Sigmoid colon (tissue), 7 donors: ENCODE data around the gene KIF2B. TPM values are rescaled to one million over a fixed set of nuclear protein-coding genes. Genes with fewer than 3 reads are reported as not detected.

Experiments
- DNase-seq: peaks from one replicate; pipeline ENCODE4 v3.0.0-alpha.2; 2019
- H3K27ac ChIP-seq, 4 donors: fragments of 200-600 bp; sonication (generic); one replicate each; pipeline ENCODE4 v1.5.1; 2016 to 2019; ENCODE audit warnings: mild to moderate bottlenecking in 1 of 4
- H3K27me3 ChIP-seq, 3 donors: fragments of 200-600 bp; sonication (generic); one replicate each; pipeline ENCODE4 v1.5.1; 2019; ENCODE audit warnings: mild to moderate bottlenecking in 1 of 3
- H3K36me3 ChIP-seq, 4 donors: fragments of 200-600 bp; sonication (generic); one replicate each; pipeline ENCODE4 v1.5.1; 2016 to 2019
- H3K4me1 ChIP-seq, 4 donors: fragments of 200-600 bp; sonication (generic); one replicate each; pipeline ENCODE4 v1.5.1; 2017 to 2019
- H3K4me3 ChIP-seq, 4 donors: fragments of 200-600 bp; sonication (generic); one replicate each; pipeline ENCODE4 v1.5.1; 2017 to 2019; ENCODE audit warnings: mild to moderate bottlenecking in 2 of 4, moderate library complexity in 1 of 4
- H3K9me3 ChIP-seq, 4 donors: fragments of 200-600 bp in 3 of 4; sonication (generic) in 3 of 4; one replicate each; pipeline versions ENCODE4 v1.5.1 to v1.6.1; 2013 to 2019
- CTCF ChIP-seq, 4 experiments: fragments of 450-650 bp in 3 of 4; fragments of 200-600 bp in 1 of 4; IDR thresholded peaks; one replicate each; pipeline ENCODE4 v1.5.1; 2016 to 2019; ENCODE audit warnings: antibody characterized with exemption in 4 of 4, mild to moderate bottlenecking in 3 of 4, moderate library complexity in 2 of 4
- EP300 ChIP-seq, 4 donors: sonication (generic); formaldehyde crosslinking; IDR thresholded peaks; one replicate each; pipeline ENCODE4 v1.6.1; 2017; ENCODE audit warnings: antibody characterized with exemption in 4 of 4
- POLR2A ChIP-seq, 2 donors: fragments of 450-650 bp; IDR thresholded peaks; one replicate each; pipeline ENCODE4 v1.6.1; 2016; ENCODE audit warnings: antibody characterized with exemption in 2 of 2, mild to moderate bottlenecking in 2 of 2, moderate library complexity in 2 of 2
- POLR2AphosphoS5 ChIP-seq, 4 donors: sonication (generic); formaldehyde crosslinking; IDR thresholded peaks; one replicate each; pipeline ENCODE4 v1.6.1; 2017; ENCODE audit warnings: antibody characterized with exemption in 4 of 4
- WGBS, 2 donors: extraction: QIAGEN DNeasy Blood & Tissue Kit; methylation state at CpG; one replicate each; pipeline ENCODE4 v1.1.7; 2013; 5-methylcytosine and 5-hydroxymethylcytosine counted together
- intact Hi-C: fragments of 100-400 bp; cut with DNase I; formaldehyde crosslinking; loops from one replicate; pipeline ENCODE4 v1.15.1; 2023
- polyA plus RNA-seq, 3 donors: library from polyadenylated mRNA; stranded (reverse); fragments of 200-250 nt; gene quantifications; one replicate each; pipeline ENCODE4 v1.2.3, GENCODE V29; 2013
- total RNA-seq, 4 donors: library from RNA; depleted of rRNA; stranded (reverse); fragments of >200 nt; gene quantifications; one replicate each; pipeline ENCODE4 v1.1.0, GENCODE V29; 2016
- donor health status: healthy with polysubstance abuse.
- donor health status: Bipolar disorder and iron deficiency.
- donor health status: healthy.

The KIF2B gene, protein sequence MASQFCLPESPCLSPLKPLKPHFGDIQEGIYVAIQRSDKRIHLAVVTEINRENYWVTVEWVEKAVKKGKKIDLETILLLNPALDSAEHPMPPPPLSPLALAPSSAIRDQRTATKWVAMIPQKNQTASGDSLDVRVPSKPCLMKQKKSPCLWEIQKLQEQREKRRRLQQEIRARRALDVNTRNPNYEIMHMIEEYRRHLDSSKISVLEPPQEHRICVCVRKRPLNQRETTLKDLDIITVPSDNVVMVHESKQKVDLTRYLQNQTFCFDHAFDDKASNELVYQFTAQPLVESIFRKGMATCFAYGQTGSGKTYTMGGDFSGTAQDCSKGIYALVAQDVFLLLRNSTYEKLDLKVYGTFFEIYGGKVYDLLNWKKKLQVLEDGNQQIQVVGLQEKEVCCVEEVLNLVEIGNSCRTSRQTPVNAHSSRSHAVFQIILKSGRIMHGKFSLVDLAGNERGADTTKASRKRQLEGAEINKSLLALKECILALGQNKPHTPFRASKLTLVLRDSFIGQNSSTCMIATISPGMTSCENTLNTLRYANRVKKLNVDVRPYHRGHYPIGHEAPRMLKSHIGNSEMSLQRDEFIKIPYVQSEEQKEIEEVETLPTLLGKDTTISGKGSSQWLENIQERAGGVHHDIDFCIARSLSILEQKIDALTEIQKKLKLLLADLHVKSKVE
- total RNA-seq (not detected), polyA plus RNA-seq (not detected)

GRCh38 chr17:53822764-53823163 lies at the start of gene KIF2B:
Gene KIF2B, plus strand, starts transcription at chr17:53822927. Its CDS starts 107 bp downstream, at chr17:53823034.
- no peaks in the 10 kb centered on the region for H3K27me3 ChIP-seq
- peaks cover 0 to 6% (median 0%) of the 10 kb centered on the region in 4 donors for H3K9me3 ChIP-seq
- TF ChIP-seq EP300 (IDR thresholded peaks at IDR 0.05): no peak
- TF ChIP-seq CTCF (IDR thresholded peaks at IDR 0.05): no peak
- TF ChIP-seq POLR2AphosphoS5 (IDR thresholded peaks at IDR 0.05): no peak
- TF ChIP-seq POLR2A (IDR thresholded peaks at IDR 0.05): no peak
- WGBS, 2 donors: 87 to 88% methylated on average over 17 of the region's 17 CpGs
- intact Hi-C loops: no loop called here
- H3K4me1 ChIP-seq: no peaks in the 10 kb centered on the region
- H3K36me3 ChIP-seq: no peaks in the 10 kb centered on the region
- H3K27ac ChIP-seq: no peak within 1 kb of the TSS
- H3K4me3 ChIP-seq: no peak within 1 kb of the TSS
- no peak for DNase-seq

DNA sequence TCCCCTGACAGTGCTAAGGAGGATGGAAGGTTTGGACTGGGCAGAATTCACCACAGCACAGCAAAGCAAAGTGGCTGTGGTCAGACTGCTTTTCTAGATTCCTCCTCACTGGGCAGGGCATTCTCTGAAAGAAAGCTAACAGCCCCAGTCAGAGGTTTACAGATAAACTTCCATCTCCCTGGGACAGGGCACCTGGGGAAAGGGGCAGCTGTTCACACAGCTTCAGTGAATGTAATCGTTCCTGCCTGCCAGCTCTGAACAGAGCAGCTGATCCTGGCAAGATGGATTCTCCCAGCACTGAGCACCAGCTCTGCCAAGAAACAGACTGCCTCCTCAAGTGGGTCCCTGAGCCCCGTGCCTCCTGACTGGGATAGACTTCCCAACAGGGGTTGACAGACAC lies 42.4 kb upstream of the KIF2B start:
- DNase-seq: no peak
- Histone ChIP-seq H3K27ac (no peak overlapping the region), H3K9me3 (no peaks in the 10 kb centered on the region), H3K4me1 (no peaks in the 10 kb centered on the region), H3K27me3 (no peaks in the 10 kb centered on the region), H3K4me3 (no peak overlapping the region), H3K36me3 (no peaks in the 10 kb centered on the region)
- TF ChIP-seq EP300 (IDR thresholded peaks at IDR 0.05) (no peak), POLR2A (IDR thresholded peaks at IDR 0.05) (no peak), CTCF (IDR thresholded peaks at IDR 0.05) (no peak), POLR2AphosphoS5 (IDR thresholded peaks at IDR 0.05) (no peak)
- 64 to 79% methylated on average over 2 of the region's 2 CpGs for WGBS, 2 donors
- intact Hi-C loops: no loop called here

GRCh38 chr17:53791551-53791950 lies 31.2 kb upstream of the KIF2B start:
- intact Hi-C loops: no loop called here
- H3K27ac ChIP-seq: no peak overlapping the region
- TF ChIP-seq POLR2AphosphoS5 (IDR thresholded peaks at IDR 0.05): no peak
- no peak for TF ChIP-seq EP300 (IDR thresholded peaks at IDR 0.05)
- TF ChIP-seq POLR2A (IDR thresholded peaks at IDR 0.05): no peak
- TF ChIP-seq CTCF (IDR thresholded peaks at IDR 0.05): no peak
- DNase-seq: no peak
- H3K4me3 ChIP-seq: no peak overlapping the region
- H3K9me3 ChIP-seq: peaks cover 0 to 7% (median 0%) of the 10 kb centered on the region in 4 donors
- H3K4me1 ChIP-seq: no peaks in the 10 kb centered on the region
- WGBS, 2 donors: 87 to 90% methylated on average over 6 of the region's 6 CpGs
- H3K36me3 ChIP-seq: no peaks in the 10 kb centered on the region
- no peaks in the 10 kb centered on the region for H3K27me3 ChIP-seq

- no peak for DNase-seq
- TF ChIP-seq POLR2A (IDR thresholded peaks at IDR 0.05) (no peak), CTCF (IDR thresholded peaks at IDR 0.05) (no peak), POLR2AphosphoS5 (IDR thresholded peaks at IDR 0.05) (no peak), EP300 (IDR thresholded peaks at IDR 0.05) (no peak)
- H3K36me3 ChIP-seq: no peaks in the 10 kb centered on the region
- intact Hi-C loops: no loop called here
- H3K27me3 ChIP-seq: no peaks in the 10 kb centered on the region
- H3K9me3 ChIP-seq: peaks cover 0 to 7% (median 0%) of the 10 kb centered on the region in 4 donors
- H3K4me3 ChIP-seq: no peak overlapping the region
- no peak overlapping the region for H3K27ac ChIP-seq
- WGBS, 2 donors: 88 to 89% methylated on average over 5 of the region's 5 CpGs
- H3K4me1 ChIP-seq: no peaks in the 10 kb centered on the region
These were observed 30.3 kb upstream of the KIF2B start for GRCh38 chr17:53792451-53792850.
